CD4-positive, alpha-beta T cell (primary cell): ENCODE results near the gene LRRC25. TPM values are rescaled to one million over a fixed set of nuclear protein-coding genes. Genes with fewer than 3 reads are reported as not detected.

ENCODE experiments used
- ATAC-seq: fragments of 200-7000 bp; cut with Tn5 transposase; one replicate; pipeline ENCODE4 v1.10.0; 2022; ENCODE audit warnings: mild to moderate bottlenecking; ENCODE audit not compliant: poor library complexity
- CTCF ChIA-PET: fragments of 350-600 bp; sonication (Branson Sonifier 250); formaldehyde crosslinking; loops from one replicate; lab custom pipeline; 2021; ENCODE audit warnings: antibody characterized with exemption, inconsistent platforms; lab: Charles Lee
- POLR2A ChIA-PET: fragments of 350-600 bp; sonication (Branson Sonifier 250); formaldehyde crosslinking; loops from one replicate; lab custom pipeline; 2021; ENCODE audit warnings: antibody characterized with exemption, inconsistent platforms; lab: Charles Lee
- DNase-seq, 14 experiments: peaks; one replicate each; pipeline ENCODE4 v3.0.0-alpha.2; 2013 to 2020; ENCODE audit warnings: mixed read lengths in 2 of 14
- H3K27ac ChIP-seq, 2 donors: one replicate each; pipeline versions ENCODE4 v1.5.1 to v1.7.0; 2013; ENCODE audit warnings: low read length in 2 of 2, low read depth in 1 of 2, mild to moderate bottlenecking in 1 of 2
- H3K27me3 ChIP-seq, 2 experiments: 1 replicate in 1 of 2; 2 replicates in 1 of 2; pipeline versions ENCODE4 v1.6.1 to v1.7.0; 2013; ENCODE audit warnings: low read length in 2 of 2, control low read depth in 1 of 2, mild to moderate bottlenecking in 1 of 2, moderate library complexity in 1 of 2; ENCODE audit not compliant: insufficient read depth in 2 of 2, control insufficient read depth in 1 of 2
- H3K36me3 ChIP-seq: one replicate; pipeline ENCODE4 v1.6.1; 2013; ENCODE audit warnings: low read length, control low read depth; ENCODE audit not compliant: insufficient read depth
- H3K4me1 ChIP-seq: one replicate; pipeline ENCODE4 v1.6.1; 2013; ENCODE audit warnings: low read length, control low read depth; ENCODE audit not compliant: insufficient read depth
- H3K4me3 ChIP-seq: one replicate; pipeline ENCODE4 v1.5.1; 2013; ENCODE audit warnings: mild to moderate bottlenecking, low read length, moderate library complexity
- H3K9me3 ChIP-seq, 2 experiments: 1 replicate in 1 of 2; 2 replicates in 1 of 2; pipeline versions ENCODE4 v1.6.1 to v1.7.0; 2013; ENCODE audit warnings: low read length in 2 of 2, mild to moderate bottlenecking in 2 of 2, control low read depth in 1 of 2, moderate library complexity in 1 of 2; ENCODE audit not compliant: control insufficient read depth in 1 of 2, insufficient read depth in 1 of 2
- H3K27ac Mint-ChIP-seq: one replicate; pipeline ENCODE4 v1.8.0; 2020; ENCODE audit warnings: mixed read lengths
- H3K27me3 Mint-ChIP-seq: one replicate; pipeline ENCODE4 v1.8.0; 2021; ENCODE audit warnings: mixed read lengths
- H3K36me3 Mint-ChIP-seq: one replicate; pipeline ENCODE4 v1.8.0; 2021; ENCODE audit warnings: low read depth, mixed read lengths
- H3K4me1 Mint-ChIP-seq: one replicate; pipeline ENCODE4 v1.8.0; 2021; ENCODE audit warnings: low read depth, mixed read lengths
- H3K4me3 Mint-ChIP-seq: one replicate; pipeline ENCODE4 v1.8.0; 2020; ENCODE audit warnings: mild to moderate bottlenecking, mixed read lengths
- H3K9me3 Mint-ChIP-seq: one replicate; pipeline ENCODE4 v1.8.0; 2020; ENCODE audit warnings: mixed read lengths
- intact Hi-C, 2 experiments: fragments of 100-400 bp; cut with DNase I in 1 of 2; cut with micrococcal nuclease in 1 of 2; formaldehyde crosslinking; loops; one replicate each; pipeline versions ENCODE4 v1.15.1 to v1.9.0; 2023 to 2025; cut with DNase I, micrococcal nuclease
- microRNA-seq: library from miRNA; unstranded; fragments of <30 nt; microRNA quantifications from one replicate; pipeline ENCODE4 v1.2.0, GENCODE V29; 2021; ENCODE audit warnings: borderline microRNAs expressed, borderline replicate concordance
- total RNA-seq, 174 experiments: library from RNA in 2 of 174; stranded (reverse) in 2 of 174; gene quantifications; one replicate each; pipeline ENCODE4 v1.2.3 and lab custom pipeline; 2021 to 2026
- TF ChIP-seq, protein P1 (sequence below): fragments of 200-600 bp; IDR thresholded peaks from one replicate; pipeline ENCODE4 v1.8.0; 2022; ENCODE audit warnings: antibody characterized with exemption, mild to moderate bottlenecking

Gene LRRC25
- total RNA-seq, 2 experiments from 2014 or later, result 0.82 to 0.92 TPM

DNA sequence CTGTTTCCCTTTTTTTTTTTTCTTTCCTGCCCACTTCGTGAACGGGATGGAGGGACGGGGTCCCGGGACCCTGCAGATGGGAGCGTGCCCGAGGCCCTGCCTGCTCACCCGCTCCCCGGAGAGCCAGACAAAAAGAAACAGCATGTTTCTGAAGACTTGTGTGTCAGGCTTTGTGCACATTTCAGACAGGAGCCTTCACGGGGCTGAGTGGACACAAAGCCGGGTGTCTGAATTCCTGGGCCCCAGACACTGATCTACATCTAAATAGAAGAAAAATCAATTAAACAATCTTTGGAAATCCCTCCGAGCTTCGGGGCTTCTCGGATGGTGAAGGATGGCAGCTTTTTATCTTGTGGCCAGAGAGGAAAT lies 52.9 kb downstream of the LRRC25 start:
- no peak overlapping the region for H3K4me3 Mint-ChIP-seq
- ChIA-PET POLR2A (interaction anchor here (0.9 kb wide), 1 partner anchor 16 kb away, joined by 3 read pairs; no protein-coding TSS in a partner anchor), CTCF (no interaction called here)
- H3K36me3 ChIP-seq, result peaks cover 17% of the 10 kb centered on the region
- DNase-seq (no peak), ATAC-seq (no peak)
- H3K4me1 Mint-ChIP-seq, result peaks cover 19% of the 10 kb centered on the region
- TF ChIP-seq, protein P1, sequence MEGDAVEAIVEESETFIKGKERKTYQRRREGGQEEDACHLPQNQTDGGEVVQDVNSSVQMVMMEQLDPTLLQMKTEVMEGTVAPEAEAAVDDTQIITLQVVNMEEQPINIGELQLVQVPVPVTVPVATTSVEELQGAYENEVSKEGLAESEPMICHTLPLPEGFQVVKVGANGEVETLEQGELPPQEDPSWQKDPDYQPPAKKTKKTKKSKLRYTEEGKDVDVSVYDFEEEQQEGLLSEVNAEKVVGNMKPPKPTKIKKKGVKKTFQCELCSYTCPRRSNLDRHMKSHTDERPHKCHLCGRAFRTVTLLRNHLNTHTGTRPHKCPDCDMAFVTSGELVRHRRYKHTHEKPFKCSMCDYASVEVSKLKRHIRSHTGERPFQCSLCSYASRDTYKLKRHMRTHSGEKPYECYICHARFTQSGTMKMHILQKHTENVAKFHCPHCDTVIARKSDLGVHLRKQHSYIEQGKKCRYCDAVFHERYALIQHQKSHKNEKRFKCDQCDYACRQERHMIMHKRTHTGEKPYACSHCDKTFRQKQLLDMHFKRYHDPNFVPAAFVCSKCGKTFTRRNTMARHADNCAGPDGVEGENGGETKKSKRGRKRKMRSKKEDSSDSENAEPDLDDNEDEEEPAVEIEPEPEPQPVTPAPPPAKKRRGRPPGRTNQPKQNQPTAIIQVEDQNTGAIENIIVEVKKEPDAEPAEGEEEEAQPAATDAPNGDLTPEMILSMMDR, result no peak
- peaks cover 56% of the 10 kb centered on the region for H3K36me3 Mint-ChIP-seq
- peaks cover 18% of the 10 kb centered on the region for H3K4me1 ChIP-seq
- intact Hi-C loops, result loop anchor here in 1 of 2 experiments (5.0 kb wide), 1 partner anchor 73 kb away; the partner anchor contains the start of gene SSBP4
- no peak overlapping the region for H3K27ac ChIP-seq
- H3K9me3 Mint-ChIP-seq, result no peaks in the 10 kb centered on the region
- H3K27ac Mint-ChIP-seq, result no peak overlapping the region
- no peaks in the 10 kb centered on the region for H3K27me3 Mint-ChIP-seq
- no peaks in the 10 kb centered on the region for H3K9me3 ChIP-seq
- H3K27me3 ChIP-seq, result no peaks in the 10 kb centered on the region
- no peak overlapping the region for H3K4me3 ChIP-seq

DNA sequence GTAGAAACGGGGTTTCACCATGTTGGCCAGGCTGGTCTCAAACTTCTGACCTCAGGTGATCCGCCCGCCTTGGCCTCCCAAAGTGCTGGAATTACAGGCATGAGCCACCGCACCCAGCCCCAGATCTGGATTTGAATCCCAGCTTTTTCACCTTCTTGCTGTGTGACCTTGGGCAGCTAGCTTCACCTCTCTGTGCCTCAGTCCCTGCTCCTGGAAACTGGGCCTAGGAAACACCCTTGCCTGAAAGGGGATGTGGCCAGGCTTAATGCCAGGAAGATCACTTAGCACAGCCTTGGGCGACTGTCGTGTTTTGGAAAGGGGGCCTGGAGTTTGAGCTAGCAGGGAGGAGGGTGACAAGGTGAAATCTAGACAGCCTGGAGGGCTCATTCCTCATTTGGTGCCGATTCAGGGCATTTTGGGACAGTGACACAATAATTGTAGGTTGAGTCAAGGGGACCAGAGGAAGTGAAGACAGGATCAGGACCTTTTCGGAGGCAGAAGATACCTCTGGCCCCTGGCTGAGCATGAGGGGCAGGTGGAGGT lies 55.3 kb downstream of the LRRC25 start:
- Mint-ChIP-seq H3K27ac (no peak overlapping the region), H3K4me3 (peak overlapping the region; percentile 89), H3K36me3 (peaks cover 36% of the 10 kb centered on the region), H3K4me1 (peaks cover 21% of the 10 kb centered on the region), H3K27me3 (no peaks in the 10 kb centered on the region), H3K9me3 (no peaks in the 10 kb centered on the region)
- no peaks in the 10 kb centered on the region for H3K27me3 ChIP-seq
- peaks cover 13% of the 10 kb centered on the region for H3K36me3 ChIP-seq
- H3K4me1 ChIP-seq, result peaks cover 21% of the 10 kb centered on the region
- H3K27ac ChIP-seq, result no peak overlapping the region
- no peak overlapping the region for H3K4me3 ChIP-seq
- H3K9me3 ChIP-seq, result no peaks in the 10 kb centered on the region
- POLR2A ChIA-PET, result interaction anchor here (3.9 kb wide), 1 partner anchor 62 kb away, joined by 30 read pairs; the partner anchor contains the start of gene JUND
- TF ChIP-seq, protein P1, result no peak
- DNase-seq (no peak), ATAC-seq (no peak)
- intact Hi-C loops, result loop anchor here in 1 of 2 experiments (5.0 kb wide), 1 partner anchor 75 kb away; the partner anchor contains the start of gene SSBP4
- CTCF ChIA-PET, result interaction anchor here (1.0 to 1.5 kb wide), 2 partner anchors 14 to 63 kb away, joined by 3 to 5 read pairs; no protein-coding TSS in a partner anchor

Small RNA genes lying within 50 kb of the gene (microRNA-seq; reads per million reads assigned to microRNA genes)
- gene MIR3189, result not detected

Other genes starting within 250 kb of the LRRC25 start
- 1 to 10 TPM; 4.6 to 5.6 TPM for gene PIK3R2, start 244.5 kb downstream of the LRRC25 start, total RNA-seq
- 10 to 100 TPM; 10.6 to 10.7 TPM for gene IFI30, start 223.8 kb downstream of the LRRC25 start, total RNA-seq
- 1 to 10 TPM; 2.8 to 3.9 TPM for gene MPV17L2, start 204.4 kb downstream of the LRRC25 start, total RNA-seq
- gene RAB3A, start 193.6 kb downstream of the LRRC25 start, total RNA-seq, result 10 to 100 TPM; 28.9 to 31.2 TPM
- not detected for gene PDE4C, start 171.2 kb downstream of the LRRC25 start, total RNA-seq
- gene IQCN, start 123.2 kb downstream of the LRRC25 start, total RNA-seq, result 10 to 100 TPM; 18.1 to 18.7 TPM
- 1,000 to 10,000 TPM; 1,827 to 1,976 TPM for gene JUND, start 116.0 kb downstream of the LRRC25 start, total RNA-seq
- gene LSM4, start 74.5 kb downstream of the LRRC25 start, total RNA-seq, result 10 to 100 TPM; 40.2 to 47.4 TPM
- gene PGPEP1, start 57.0 kb downstream of the LRRC25 start, total RNA-seq, result 10 to 100 TPM; 24.4 to 25.9 TPM
- gene GDF15, start 11.5 kb downstream of the LRRC25 start, total RNA-seq, result not detected
- gene SSBP4, start 21.8 kb upstream of the LRRC25 start, total RNA-seq, result 10 to 100 TPM; 44.0 to 50.9 TPM
- gene ISYNA1, start 40.5 kb upstream of the LRRC25 start, total RNA-seq, result 10 to 100 TPM; 34.1 to 41.3 TPM
- gene ELL, start 124.4 kb upstream of the LRRC25 start, total RNA-seq, result 10 to 100 TPM; 46.2 to 46.8 TPM
- 100 to 1,000 TPM; 147 to 152 TPM for gene FKBP8, start 146.0 kb upstream of the LRRC25 start, total RNA-seq
- 10 to 100 TPM; 64.2 to 66.9 TPM for gene KXD1, start 160.2 kb upstream of the LRRC25 start, total RNA-seq
- gene UBA52, start 174.2 kb upstream of the LRRC25 start, total RNA-seq, result 1,000 to 10,000 TPM; 2,255 to 2,378 TPM
- 10 to 100 TPM; 88.4 to 88.9 TPM for gene REX1BD, start 191.2 kb upstream of the LRRC25 start, total RNA-seq
- not detected for gene CRLF1, start 209.2 kb upstream of the LRRC25 start, total RNA-seq
- gene TMEM59L, start 215.2 kb upstream of the LRRC25 start, total RNA-seq, result under 1 TPM; 0.25 to 0.27 TPM
- gene KLHL26, start 239.4 kb upstream of the LRRC25 start, total RNA-seq, result 10 to 100 TPM; 13.7 to 19.0 TPM